Fibroblast of skin of left quadriceps (primary cell): Measurements from ENCODE around the gene FOXR1.
"Not testable (repeated sequence)": the region's sequence is repeated elsewhere in the genome, so short reads cannot be mapped to it uniquely, and the experiment has no call there.

ENCODE experiments used
- DNase-seq, 2 experiments: peaks; one replicate each; pipeline ENCODE4 v3.0.0-alpha.2; 2013; ENCODE audit warnings: low read depth in 2 of 2

Gene FOXR1

GRCh38 chr11:118997627-118998387, 26.2 kb downstream of the FOXR1 start, which contains the start of gene CENATAC:
Gene CENATAC (plus strand): TSS chr11:118998138. CDS start chr11:118998198, 60 bp downstream.
- DNase-seq: peak; percentile 63 to 66

- DNase-seq: no peak
Observed at GRCh38 chr11:118998388-118998717, 26.8 kb downstream of the FOXR1 start.

- no peak for DNase-seq
Observed at GRCh38 chr11:118998822-118999221, 27.3 kb downstream of the FOXR1 start.

GRCh38 chr11:119000906-119001305, 29.3 kb downstream of the FOXR1 start:
- no peak for DNase-seq

- DNase-seq: no peak
Observed at GRCh38 chr11:119006656-119007055, 35.1 kb downstream of the FOXR1 start.

- no peak for DNase-seq
Observed at GRCh38 chr11:119011476-119012053, 40.0 kb downstream of the FOXR1 start.

- no peak for DNase-seq
Observed at GRCh38 chr11:119012629-119013170, 41.1 kb downstream of the FOXR1 start.

GRCh38 chr11:119014209-119014924, 42.8 kb downstream of the FOXR1 start:
- DNase-seq: no peak

- DNase-seq: no peak
Observed at GRCh38 chr11:119015054-119015611, 43.6 kb downstream of the FOXR1 start.

GRCh38 chr11:119016216-119017009, 44.9 kb downstream of the FOXR1 start:
- no peak for DNase-seq

GRCh38 chr11:119017377-119017776, 45.8 kb downstream of the FOXR1 start:
- DNase-seq: not testable (repeated sequence)

- peak; percentile 88 to 89 for DNase-seq
Observed at GRCh38 chr11:119018074-119018938, 46.7 kb downstream of the FOXR1 start, which contains the start of the genes RPS25 and TRAPPC4. Gene RPS25 (minus strand): TSS chr11:119018343. CDS start chr11:119018284, 59 bp downstream. Gene TRAPPC4 (plus strand): TSS chr11:119018766. CDS start chr11:119018796, 30 bp downstream.

GRCh38 chr11:119019996-119020395, 48.4 kb downstream of the FOXR1 start:
- DNase-seq: no peak

- DNase-seq: no peak
Observed at GRCh38 chr11:119021631-119022030, 50.1 kb downstream of the FOXR1 start.

- no peak for DNase-seq
Observed at GRCh38 chr11:119023741-119024140, 52.2 kb downstream of the FOXR1 start.

GRCh38 chr11:119024430-119025098, 53.0 kb downstream of the FOXR1 start:
- DNase-seq: no peak

GRCh38 chr11:119025099-119025473, 53.5 kb downstream of the FOXR1 start:
- no peak for DNase-seq

GRCh38 chr11:119025541-119025940, 54.0 kb downstream of the FOXR1 start:
- no peak for DNase-seq

GRCh38 chr11:119025978-119026766, 54.6 kb downstream of the FOXR1 start:
- no peak for DNase-seq
